GM21825 (cell line): ENCODE data around the gene ATP6V1B1.

ENCODE experiments used
- ATAC-seq: cut with Tn5 transposase; IDR thresholded peaks from one replicate; pipeline ENCODE4 v1.9.1; 2021; ENCODE audit warnings: mild to moderate bottlenecking, moderate library complexity; ENCODE audit not compliant: unreplicated experiment

ATP6V1B1 gene

DNA sequence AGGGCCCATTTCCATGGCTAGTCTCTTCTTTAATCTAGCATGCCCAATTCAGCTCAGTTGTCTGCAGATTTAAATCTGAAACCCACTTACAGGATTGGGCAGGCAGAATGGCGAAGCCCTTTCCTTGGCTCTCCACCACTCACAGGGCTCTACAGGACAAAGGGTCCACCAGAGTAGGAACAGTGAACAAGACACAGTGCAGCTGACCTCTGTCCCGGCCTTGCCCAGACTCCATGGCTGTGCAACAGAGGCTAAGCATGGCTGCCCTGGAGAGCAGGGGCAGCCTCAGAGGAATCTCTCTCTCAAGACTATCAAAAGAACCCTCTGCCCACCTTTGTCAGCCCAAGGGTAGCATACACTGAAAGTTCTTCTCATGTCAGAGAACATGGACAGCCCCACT is 9.7 kb upstream of the ATP6V1B1 start:
- ATAC-seq, result no peak

GRCh38 chr2:70927138-70927537 is 8.6 kb upstream of the ATP6V1B1 start:
- ATAC-seq, result no peak

GRCh38 chr2:70927641-70928040 is 8.1 kb upstream of the ATP6V1B1 start:
- ATAC-seq, result no peak

DNA sequence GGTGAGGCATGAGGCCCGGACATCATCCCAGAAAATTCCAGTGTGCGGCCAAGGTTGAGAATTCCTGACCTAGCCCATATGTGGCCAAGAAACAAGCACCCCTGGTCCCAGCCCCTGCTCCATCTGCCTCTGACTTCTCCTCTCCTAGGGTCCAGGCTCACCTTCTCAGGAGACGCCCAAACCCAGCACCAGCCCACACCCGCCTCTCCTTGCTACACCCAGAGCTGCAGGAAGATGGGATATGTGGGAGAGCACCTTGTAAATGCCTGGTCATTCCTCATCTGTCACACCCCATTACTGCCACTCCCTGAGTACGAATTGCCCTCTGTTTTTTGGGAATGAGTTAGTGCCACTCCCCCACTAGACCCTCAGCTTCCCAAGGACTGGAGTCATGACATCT is 7.3 kb upstream of the ATP6V1B1 start:
- ATAC-seq, result no peak

GRCh38 chr2:70930371-70931329 is 5.0 kb upstream of the ATP6V1B1 start:
- ATAC-seq, result no peak

DNA sequence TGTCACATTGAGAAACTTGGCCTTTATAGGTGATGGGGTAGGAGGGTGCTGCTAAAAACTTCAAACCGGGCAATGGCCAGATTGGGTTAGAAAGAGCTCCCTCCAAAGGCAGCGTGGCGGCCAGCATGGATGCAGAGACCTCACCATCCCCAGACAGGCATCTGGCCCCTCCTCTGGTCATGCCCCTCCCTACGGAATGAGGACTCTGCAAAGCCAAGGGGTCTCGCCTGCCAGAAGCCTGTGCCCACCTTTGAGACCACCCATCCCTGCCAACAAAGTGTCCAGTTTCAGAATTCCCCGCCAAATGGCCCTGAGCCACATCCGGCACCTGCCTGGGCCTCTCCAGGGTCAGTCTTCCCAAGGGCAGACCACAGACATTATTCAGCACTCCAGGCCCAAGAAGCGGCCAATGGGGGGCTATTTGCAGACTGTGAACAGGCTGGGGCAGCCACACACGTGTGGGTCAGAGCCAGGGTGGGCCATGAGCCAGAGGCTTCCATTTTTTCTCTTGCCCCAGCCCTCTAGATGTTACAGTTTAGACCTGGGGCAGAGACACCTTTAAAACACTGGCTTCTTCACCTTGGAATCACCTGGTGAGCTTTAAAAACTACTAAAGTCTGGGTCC is 4.2 kb upstream of the ATP6V1B1 start:
- ATAC-seq, result no peak

- no peak for ATAC-seq
Observed at GRCh38 chr2:70932631-70933230, 3.0 kb upstream of the ATP6V1B1 start.

DNA sequence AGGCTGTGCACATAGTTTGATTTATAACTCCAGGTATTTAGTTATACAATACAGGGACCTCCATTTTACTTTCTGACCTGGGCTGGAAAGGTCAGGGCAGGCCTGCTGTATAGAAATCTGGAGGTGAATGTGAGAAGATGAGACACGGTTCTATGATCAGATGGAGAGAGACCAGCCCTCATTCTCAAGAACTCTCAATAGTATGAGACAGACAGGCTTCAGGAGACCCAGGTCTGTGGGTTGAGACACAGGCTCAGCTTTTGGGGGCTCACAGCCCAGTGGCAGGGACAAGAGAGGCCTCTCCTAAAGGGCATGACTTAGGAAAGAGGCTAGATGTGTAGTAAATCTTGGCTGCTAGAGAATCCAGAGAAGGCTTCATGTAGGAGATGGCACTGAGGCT is 719 bp upstream of the ATP6V1B1 start:
- no peak for ATAC-seq

DNA sequence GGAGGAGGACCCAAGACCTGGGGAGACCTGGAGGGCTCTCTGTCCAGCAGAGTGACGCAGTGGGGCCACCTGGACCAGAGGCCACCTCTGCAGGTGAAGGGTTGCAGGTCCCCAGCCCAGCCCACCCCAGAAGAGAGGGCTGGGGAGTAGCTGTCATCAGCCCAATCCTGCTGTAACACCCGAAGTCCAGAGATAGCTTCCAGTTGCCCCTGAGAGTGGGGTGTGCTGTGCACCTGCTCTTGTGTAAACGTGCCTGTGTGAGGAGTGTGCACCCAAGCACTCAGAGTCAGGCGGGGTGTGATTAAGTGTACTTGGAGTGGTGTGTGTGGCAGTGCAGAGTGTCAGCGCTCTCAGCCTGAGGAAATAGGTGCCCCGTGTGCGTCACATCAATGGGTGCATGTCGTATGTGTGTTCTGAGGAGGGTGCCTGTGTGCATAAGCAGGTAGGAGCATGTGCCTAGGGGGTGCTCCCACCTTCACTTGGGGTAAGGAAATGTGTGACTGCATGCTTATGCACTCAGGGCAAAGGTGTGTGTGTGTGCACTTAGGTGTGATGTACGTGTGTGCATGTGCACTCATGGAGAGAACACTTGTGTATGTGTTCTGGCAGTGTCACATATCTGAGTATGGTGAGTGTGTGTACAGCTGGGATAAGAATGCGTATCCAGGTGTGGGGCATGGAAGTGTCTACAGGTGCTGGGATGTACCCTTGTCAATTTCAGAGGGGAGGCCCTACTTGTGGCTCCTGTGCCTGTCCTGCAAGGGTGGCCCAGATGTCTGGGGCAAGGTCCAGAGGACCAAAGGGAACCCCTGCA is 672 bp downstream of the ATP6V1B1 start:
- no peak for ATAC-seq

DNA sequence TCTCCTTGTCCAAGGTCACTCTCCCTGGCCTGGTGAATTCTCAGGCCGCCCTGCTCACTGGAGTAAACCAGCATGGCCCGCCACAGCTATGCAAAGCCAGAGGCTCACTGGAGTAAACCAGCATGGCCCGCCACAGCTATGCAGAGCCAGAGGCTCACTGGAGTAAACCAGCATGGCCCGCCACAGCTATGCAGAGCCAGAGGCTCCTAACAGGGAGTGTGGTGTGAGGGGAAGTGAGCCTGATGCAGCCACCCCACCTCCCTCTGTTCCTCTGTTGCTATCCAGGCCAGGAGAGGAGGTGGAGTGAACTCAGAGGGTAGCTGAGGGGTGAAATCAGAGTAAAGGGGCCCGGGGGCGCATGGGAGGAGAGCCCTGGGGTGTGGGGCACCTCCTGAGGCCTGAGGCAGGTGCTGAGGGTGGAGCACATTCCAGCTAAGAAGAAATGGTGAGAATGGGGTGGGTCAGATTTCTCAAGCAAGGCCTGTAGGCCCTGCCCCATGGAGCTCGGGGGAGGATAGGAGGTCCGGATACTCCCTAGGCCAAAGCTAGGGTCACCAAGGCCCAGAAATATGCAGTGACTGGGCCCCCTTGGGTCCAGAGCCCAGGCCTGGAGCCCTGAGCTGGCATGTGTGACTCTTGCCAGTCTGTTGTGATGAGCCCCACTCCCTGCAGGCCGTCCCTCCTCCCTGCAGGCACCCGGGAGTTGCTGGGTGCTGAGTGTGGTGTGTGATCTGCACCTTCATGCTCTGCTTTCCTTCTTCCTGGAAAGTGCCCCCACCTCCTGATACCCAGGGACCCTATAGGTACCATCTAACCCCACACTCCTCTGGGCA is 1.5 kb downstream of the ATP6V1B1 start:
- no peak for ATAC-seq

DNA sequence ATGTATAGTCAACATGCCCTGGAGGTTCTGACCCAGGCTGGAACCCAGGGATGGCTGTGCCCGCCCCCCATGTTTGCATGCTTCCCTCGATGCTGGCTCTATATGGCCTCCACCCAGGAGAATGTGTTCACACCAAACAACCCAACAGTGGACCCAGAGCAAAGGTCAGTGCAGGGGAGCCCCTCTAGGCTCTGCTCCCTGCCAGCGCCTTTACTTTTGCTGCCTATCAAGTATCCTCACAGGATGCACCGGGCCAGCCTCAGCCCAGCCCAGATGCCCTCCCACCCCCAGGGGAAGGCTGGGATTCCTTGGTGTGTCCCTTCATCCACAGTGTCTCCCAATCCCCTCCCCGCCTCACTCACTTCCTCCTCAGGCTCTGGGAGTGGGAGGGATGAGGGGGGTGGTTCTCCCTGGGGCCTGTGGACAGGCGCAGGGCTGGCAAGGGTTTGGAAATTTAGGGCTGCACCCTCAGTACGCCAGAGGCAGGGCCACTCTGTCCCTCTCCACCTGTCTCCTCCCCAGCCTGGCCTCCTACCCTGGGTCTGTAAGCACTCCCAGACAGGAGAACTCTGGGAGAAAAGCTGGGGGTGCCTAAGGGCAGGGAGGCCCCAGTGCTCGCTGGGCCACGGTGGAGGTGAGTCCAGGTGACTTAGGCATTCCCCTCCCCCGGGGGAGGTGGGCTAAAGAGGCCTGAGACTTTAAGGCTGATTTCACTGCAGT is 2.3 kb downstream of the ATP6V1B1 start:
- ATAC-seq, result no peak

DNA sequence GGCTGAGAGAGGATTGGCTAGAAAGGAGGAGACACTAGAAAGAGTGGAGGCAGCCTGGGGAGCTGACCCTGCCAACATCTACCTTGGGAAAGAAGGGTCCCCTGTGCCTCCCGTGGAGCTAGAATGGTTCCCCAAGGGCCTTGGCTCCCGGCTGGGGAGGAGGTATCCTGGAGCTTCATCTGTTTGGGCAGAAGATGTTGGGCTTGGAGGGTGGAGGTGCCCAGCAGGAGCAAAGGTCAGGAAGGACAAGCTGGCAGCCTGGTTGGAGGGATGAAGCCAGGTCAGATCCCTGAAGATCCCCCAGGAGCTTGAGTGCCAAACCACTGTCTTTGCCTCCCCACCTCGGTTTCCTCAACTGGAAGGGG is 2.9 kb downstream of the ATP6V1B1 start:
- no peak for ATAC-seq

GRCh38 chr2:70939001-70939838 is 3.5 kb downstream of the ATP6V1B1 start:
- no peak for ATAC-seq

DNA sequence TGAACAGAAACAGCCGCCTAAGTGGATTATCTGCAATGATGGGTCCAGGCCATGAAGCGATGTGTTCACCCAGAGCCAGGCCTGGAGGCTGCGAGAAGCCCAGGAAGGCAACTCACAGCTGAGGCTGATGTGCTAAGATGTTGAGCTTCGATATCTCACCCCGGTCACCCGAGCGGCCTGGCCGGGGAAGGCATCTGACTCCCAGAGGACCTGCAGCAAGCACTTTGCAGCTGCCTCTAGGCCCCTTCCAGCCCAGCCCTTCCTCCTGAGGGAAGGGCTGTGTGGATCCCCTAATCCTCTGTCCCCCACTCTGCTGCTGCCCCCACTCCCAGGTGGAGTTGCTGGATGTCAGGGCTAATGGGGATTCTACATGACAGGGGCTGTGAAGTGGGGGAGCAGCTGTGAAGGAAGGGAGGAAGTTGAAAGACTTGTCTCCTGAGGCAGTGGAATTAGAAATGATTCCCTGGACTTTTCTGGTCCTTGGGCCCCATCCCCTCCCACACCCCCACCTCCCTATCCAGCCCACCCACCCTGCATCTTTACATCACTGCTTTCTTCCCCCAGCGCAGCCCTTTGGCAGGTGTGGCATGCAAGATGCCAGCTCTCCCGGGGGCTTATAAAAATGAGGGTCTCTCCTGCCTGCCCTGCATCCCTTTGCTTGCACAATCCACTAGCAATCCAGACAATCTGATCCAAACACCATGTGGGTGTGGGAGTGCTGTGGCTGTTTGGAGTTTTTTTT is 4.3 kb downstream of the ATP6V1B1 start:
- ATAC-seq, result no peak

GRCh38 chr2:70941186-70941585 is 5.5 kb downstream of the ATP6V1B1 start:
- no peak for ATAC-seq

DNA sequence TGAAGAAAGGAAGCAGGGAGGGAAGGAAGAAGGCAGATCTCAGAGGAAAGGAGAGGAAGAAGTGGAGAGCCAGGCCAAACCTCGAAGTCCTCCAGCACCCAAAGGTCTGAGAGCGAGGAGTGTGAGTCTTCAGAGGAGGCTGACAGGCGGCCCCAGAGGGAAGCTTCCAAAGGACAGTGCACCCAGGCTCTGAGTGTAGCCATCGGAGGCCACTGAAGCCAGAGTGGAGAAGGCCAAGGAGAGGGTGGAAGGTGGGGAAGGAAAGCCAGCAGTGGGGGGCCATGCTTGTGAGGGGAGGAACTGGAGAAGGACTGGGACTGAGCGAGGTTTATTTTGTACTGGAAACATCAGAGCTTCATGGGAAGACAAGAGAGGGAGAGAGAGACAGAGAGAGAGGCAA is 6.0 kb downstream of the ATP6V1B1 start:
- ATAC-seq, result no peak

DNA sequence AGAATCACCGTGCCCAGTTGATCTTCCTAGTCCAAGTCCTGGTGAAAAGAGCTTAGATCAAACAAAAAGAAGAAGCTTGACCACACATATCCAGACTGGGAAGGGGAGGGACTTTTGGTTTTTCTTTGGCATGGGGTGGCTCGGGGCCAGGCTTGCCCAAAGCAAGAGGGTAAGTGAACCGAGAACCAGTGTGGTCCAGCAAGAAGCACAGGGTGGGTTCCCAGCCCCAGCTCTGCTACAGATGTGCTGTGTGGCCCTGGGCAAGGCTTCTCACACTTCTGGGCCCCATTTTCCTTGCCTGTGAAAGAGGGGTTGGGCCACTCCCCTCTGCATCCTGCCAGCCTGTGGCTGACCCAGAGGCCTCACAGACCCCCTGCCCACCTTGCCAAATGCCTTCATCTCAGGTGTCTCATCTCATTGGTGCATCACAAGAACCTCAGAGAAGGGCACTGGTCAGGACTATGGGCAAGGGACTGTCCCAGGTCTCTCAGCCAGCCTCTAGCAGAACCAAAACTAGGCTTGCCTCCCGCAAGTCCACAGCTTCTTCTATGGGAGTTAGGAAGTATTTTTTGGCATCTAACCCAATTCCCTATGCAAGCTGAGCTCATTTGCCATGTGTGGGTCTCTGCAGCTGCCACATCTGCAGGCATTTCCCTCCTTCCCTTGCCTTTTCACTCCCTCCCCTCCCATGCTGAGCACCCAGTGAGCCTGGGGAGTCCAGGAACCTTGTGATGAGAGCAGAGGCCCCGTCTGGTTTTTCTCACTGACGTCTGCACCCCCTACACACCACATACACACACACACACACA is 6.9 kb downstream of the ATP6V1B1 start:
- ATAC-seq, result no peak
